ENCODE results near the gene SLC27A1. TPM values are rescaled to one million over a fixed set of nuclear protein-coding genes. Genes with fewer than 3 reads are reported as not detected.

Gene SLC27A1
- total and polyA plus RNA-seq, 4 donors, result 2.4 to 7.4 (median 4.0) TPM

GRCh38 chr19:17467471-17468301 lies 2.6 kb upstream of the SLC27A1 start:
- no peak overlapping the region for H3K4me3 ChIP-seq (ENCODE audit: low read depth in 1 of 3, low read length in 3 of 3)
- TF ChIP-seq MAX (IDR thresholded peaks at IDR 0.05) (no peak), ZBTB33 (IDR thresholded peaks at IDR 0.05) (no peak), TAF1 (conservative IDR thresholded peaks at IDR 0.05) (no peak), JUND (IDR thresholded peaks at IDR 0.05) (no peak), HNF4A (conservative IDR thresholded peaks at IDR 0.05) (no peak), ATF3 (IDR thresholded peaks at IDR 0.05) (no peak), FOXA1 (IDR thresholded peaks at IDR 0.05) (no peak), REST (IDR thresholded peaks at IDR 0.05) (no peak), HNF4G (IDR thresholded peaks at IDR 0.05) (no peak), FOXA2 (IDR thresholded peaks at IDR 0.05) (no peak), GABPA (IDR thresholded peaks at IDR 0.05 in 1 of 2, conservative IDR thresholded peaks at IDR 0.05 in 1 of 2) (no peak), RXRA (IDR thresholded peaks at IDR 0.05) (no peak), NR2F2 (IDR thresholded peaks at IDR 0.05) (no peak), YY1 (IDR thresholded peaks at IDR 0.05) (no peak), SP1 (IDR thresholded peaks at IDR 0.05) (no peak), EGR1 (IDR thresholded peaks at IDR 0.05; ENCODE audit: low read depth in 2 of 2) (no peak), CTCF (IDR thresholded peaks at IDR 0.05; ENCODE audit: low read depth, low read length, missing input control) (no peak), RAD21 (IDR thresholded peaks at IDR 0.05) (no peak)
- DNase-seq (ENCODE audit: low spot score), result no peak

More at GRCh38 chr19:17467471-17468301, 2.6 kb upstream of the SLC27A1 start:
- Histone ChIP-seq H3K27me3 (ENCODE audit: control insufficient read depth in 4 of 4, insufficient read depth in 4 of 4, low read length in 3 of 4) (no peaks in the 10 kb centered on the region), H3K9ac (ENCODE audit: low read depth in 1 of 2, low read length in 2 of 2) (no peak overlapping the region), H3K9me3 (ENCODE audit: control insufficient read depth in 4 of 4, low read length in 3 of 4) (no peaks in the 10 kb centered on the region), H3K4me1 (ENCODE audit: control insufficient read depth in 4 of 4, insufficient read depth in 4 of 4, low read length in 3 of 4) (peaks cover 5 to 14% (median 11%) of the 10 kb centered on the region in 4 donors), H3K27ac (ENCODE audit: low read depth in 1 of 2, low read length in 2 of 2) (no peak overlapping the region), H3K36me3 (ENCODE audit: control insufficient read depth in 4 of 4, insufficient read depth in 3 of 4, low read depth in 1 of 4, low read length in 3 of 4) (no peaks in the 10 kb centered on the region)
- WGBS, result 80% methylated on average over 12 of the region's 12 CpGs

Measured in liver (tissue), 9 donors.